Measurements from ENCODE around the gene IL17D.

- TF ChIP-seq CTCF (IDR thresholded peaks at IDR 0.05), result no peak
- TF ChIP-seq POLR2A (IDR thresholded peaks at IDR 0.05), result no peak
- no peak for TF ChIP-seq POLR2AphosphoS5 (IDR thresholded peaks at IDR 0.05)
These were observed 26.4 kb downstream of the IL17D start for GRCh38 chr13:20729633-20730585.
